Right cardiac atrium (tissue), 5 donors: Measurements from ENCODE around the gene PIM3. TPM values are rescaled to one million over a fixed set of nuclear protein-coding genes. Genes with fewer than 3 reads are reported as not detected.

ENCODE experiments used
- ATAC-seq, 2 donors: fragments of 200-7000 bp; cut with Tn5 transposase; one replicate each; pipeline versions ENCODE4 v1.8.0 to v1.9.1; 2020; ENCODE audit warnings: moderate library complexity in 2 of 2, mild to moderate bottlenecking in 1 of 2
- DNase-seq, 3 donors: peaks; one replicate each; pipeline ENCODE4 v3.0.0-alpha.2; 2020
- H3K27ac ChIP-seq: one replicate; pipeline ENCODE4 v1.5.1; 2013; ENCODE audit warnings: mild to moderate bottlenecking, low read length, control low read depth, moderate library complexity
- H3K27me3 ChIP-seq: one replicate; pipeline ENCODE4 v1.6.1; 2013; ENCODE audit not compliant: control insufficient read depth, insufficient read depth
- H3K4me1 ChIP-seq: one replicate; pipeline ENCODE4 v1.6.1; 2013; ENCODE audit warnings: low read length; ENCODE audit not compliant: control insufficient read depth, insufficient read depth
- H3K4me3 ChIP-seq: one replicate; pipeline ENCODE4 v1.5.1; 2013; ENCODE audit warnings: low read length, control low read depth
- H3K9me3 ChIP-seq: one replicate; pipeline ENCODE4 v1.6.1; 2013; ENCODE audit warnings: low read length; ENCODE audit not compliant: control insufficient read depth
- WGBS: extraction: QIAGEN DNeasy Blood & Tissue Kit; methylation state at CpG from one replicate; pipeline ENCODE4 v1.1.7; 2013; 5-methylcytosine and 5-hydroxymethylcytosine counted together
- intact Hi-C, 4 donors: fragments of 100-400 bp; cut with DNase I; formaldehyde crosslinking; loops; one replicate each; pipeline versions ENCODE4 v1.11.0 to v1.14.0; 2022 to 2023
- polyA plus RNA-seq: library from polyadenylated mRNA; stranded (reverse); fragments of 200-250 nt; gene quantifications from one replicate; pipeline ENCODE4 v1.2.3, GENCODE V29; 2013
- total RNA-seq, 4 donors: library from RNA; stranded (reverse); fragmentation: NEBNext Ultra II Directional; extraction: Animal tissue kit (Norgen Biotek cat#: 25700); gene quantifications; one replicate each; pipeline ENCODE4 v1.2.1, GENCODE V29; 2021
- donor health status: healthy with polysubstance abuse.
- donor health status: DM: no; HTN: yes; CAD: no.
- donor health status: DM: no; HTN: no; CAD: no.
- donor health status: DM: no; HTN: yes; CAD: no; lungs with severe emphysema.
- donor health status: DM: yes; HTN: yes; CAD: no.

The PIM3 gene
- total and polyA plus RNA-seq, 5 donors, result 39.0 to 55.8 (median 48.2) TPM

DNA sequence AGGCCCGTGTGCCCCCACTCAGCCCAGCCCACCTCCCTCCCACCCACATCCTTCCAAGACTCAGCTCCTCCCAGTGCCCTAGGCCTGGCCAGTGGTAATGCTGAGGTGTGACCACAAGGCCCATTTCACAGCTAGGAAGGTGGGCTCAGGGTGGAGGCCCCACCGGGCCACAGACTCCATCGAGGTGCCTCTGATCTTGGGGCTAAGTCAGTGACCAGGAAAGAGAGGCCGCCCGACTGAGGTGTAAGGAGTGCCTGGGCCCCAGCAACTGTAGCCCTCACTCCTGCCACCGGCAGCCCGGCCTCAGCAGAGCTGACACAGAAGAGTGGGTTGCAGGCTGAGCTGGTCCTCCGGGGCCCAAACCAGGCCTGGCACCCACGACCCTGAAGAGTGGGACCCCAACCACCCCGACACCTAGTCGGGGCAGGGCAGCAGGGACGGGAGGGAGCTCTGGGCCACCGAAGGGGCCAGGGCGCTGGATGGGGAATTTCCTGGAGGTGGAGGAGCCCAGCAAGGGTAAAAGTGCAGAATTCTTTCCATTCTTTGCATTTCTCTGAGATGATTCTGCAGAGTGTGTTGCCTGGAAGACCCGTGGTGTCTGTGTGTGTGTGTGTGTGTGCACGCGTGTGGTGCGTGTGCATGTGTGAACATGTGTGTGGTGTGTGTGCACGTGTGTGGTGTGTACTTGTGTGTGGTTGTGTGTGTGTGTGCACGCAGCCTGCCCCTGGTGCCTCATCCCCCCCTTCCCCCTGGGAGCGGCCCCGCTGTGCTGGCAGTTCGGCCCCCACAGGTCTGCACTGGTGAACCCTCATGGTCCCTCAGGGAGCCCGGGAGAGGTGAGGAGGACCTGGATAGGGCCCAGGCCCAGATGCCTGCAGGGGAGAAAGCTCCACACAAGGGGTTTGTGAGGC is 8.3 kb upstream of the PIM3 start:
- no peak overlapping the region for H3K27ac ChIP-seq
- H3K27me3 ChIP-seq, result no peaks in the 10 kb centered on the region
- H3K4me3 ChIP-seq, result no peak overlapping the region
- H3K4me1 ChIP-seq, result peaks cover 11% of the 10 kb centered on the region
- DNase-seq (peak in 2 of 3 donors; percentile 50 to 53), ATAC-seq (no peak)
- WGBS, result 66% methylated on average over 24 of the region's 24 CpGs
- H3K9me3 ChIP-seq, result no peaks in the 10 kb centered on the region
- intact Hi-C loops, result no loop called here

DNA sequence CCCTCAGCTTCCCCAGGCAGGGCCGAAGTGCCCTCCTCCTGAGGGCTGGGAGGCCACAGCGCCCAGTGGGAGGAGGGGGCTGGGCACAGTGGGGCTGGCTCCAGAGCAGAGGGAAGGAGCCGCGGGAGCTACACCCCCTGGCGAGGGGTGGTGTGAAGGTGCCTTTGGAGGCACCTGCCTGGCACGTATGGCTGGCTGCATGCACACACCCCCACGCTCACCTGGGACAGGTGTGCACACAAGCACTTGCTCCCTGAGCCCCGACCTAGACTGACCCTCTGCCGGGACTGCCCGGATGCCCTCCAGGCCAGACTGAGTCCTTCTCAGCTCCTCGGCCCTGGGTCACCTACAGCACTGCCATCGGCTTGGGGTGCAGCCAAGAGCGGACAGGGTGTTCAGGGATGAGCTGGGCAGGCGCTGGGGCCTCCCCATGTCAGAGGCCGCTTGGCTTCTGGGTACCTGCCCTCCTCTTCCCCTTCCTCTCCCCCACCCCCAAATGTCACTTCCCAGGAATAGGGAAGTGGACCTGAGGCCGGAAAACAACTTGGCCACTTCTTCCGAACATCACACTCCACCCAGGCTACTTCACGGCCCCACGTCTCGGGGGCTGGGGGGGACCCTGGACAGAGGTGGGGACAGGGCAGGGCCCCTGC is 7.4 kb upstream of the PIM3 start:
- intact Hi-C loops, result no loop called here
- Histone ChIP-seq H3K27ac (peak overlapping the region; percentile 72), H3K4me1 (peaks cover 11% of the 10 kb centered on the region), H3K4me3 (no peak overlapping the region), H3K27me3 (no peaks in the 10 kb centered on the region), H3K9me3 (no peaks in the 10 kb centered on the region)
- peak in 2 of 3 donors; percentile 64 to 73 for DNase-seq
- peak in 1 of 2 donors; percentile 7 for ATAC-seq
- 68% methylated on average over 20 of the region's 20 CpGs for WGBS

- DNase-seq (peak; percentile 23 to 75 (median 72)), ATAC-seq (peak; percentile 13 to 27)
- H3K27ac ChIP-seq, result peak overlapping the region; percentile 72
- H3K4me1 ChIP-seq, result peaks cover 11% of the 10 kb centered on the region
- 47% methylated on average over 18 of the region's 18 CpGs for WGBS
- no peak overlapping the region for H3K4me3 ChIP-seq
- intact Hi-C loops, result no loop called here
- no peaks in the 10 kb centered on the region for H3K9me3 ChIP-seq
- no peaks in the 10 kb centered on the region for H3K27me3 ChIP-seq
Observed at GRCh38 chr22:49953680-49954344, 6.8 kb upstream of the PIM3 start.

DNA sequence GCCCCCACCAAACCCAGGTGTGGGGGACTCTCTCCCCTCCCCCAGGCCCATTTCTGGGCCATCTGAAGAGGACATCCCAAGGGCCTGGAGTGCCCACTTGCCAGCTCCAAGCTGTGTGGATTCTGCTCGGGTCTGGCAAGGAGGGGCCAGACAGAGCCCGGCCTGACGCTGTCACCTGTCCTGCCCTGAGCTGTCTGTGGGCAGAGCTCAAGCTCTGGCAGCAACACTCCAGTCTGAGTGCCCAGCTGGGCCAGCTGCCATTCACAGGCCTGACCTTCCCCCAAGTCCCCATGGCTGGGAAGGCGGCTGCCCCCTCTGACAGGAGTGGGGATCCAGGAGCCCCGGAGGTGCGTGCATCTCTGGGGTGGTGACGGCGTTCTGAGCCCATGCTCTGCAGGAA is 6.2 kb upstream of the PIM3 start:
- Histone ChIP-seq H3K27me3 (no peaks in the 10 kb centered on the region), H3K4me1 (peaks cover 11% of the 10 kb centered on the region), H3K27ac (peak overlapping the region; percentile 72), H3K4me3 (no peak overlapping the region), H3K9me3 (no peaks in the 10 kb centered on the region)
- DNase-seq (peak; percentile 67 to 85 (median 83)), ATAC-seq (peak; percentile 59 to 61)
- WGBS, result 66% methylated on average over 8 of the region's 8 CpGs
- intact Hi-C loops, result no loop called here

DNA sequence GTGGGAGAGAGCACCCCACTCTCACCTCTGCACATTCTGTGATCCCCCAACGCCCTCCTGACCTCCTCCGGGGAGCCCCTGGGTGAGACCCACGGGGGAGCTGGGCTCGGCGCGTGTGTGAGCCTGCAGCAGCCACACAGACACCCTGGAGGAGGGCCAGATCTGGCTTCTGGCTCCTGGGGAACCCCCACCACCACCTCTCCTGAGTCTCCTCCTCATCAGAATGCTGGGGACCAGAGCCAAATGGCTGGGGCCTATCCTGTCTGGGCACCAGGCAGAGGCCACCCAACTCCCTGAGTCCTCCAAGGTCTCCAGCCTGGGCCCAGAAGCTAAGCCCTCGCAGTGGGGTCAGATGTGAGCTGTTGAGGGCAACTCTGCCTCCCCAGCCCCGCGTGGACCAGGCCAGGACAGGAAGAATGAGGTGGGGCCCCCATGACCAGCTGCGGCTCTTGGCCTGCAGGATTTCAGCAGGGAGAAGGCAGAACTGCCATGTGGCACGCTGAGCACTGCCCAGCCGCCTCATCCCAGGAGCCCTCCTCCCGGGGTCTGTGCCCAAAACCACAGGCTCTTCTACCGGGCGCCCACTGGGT is 5.5 kb upstream of the PIM3 start:
- WGBS, result 62% methylated on average over 15 of the region's 15 CpGs
- Histone ChIP-seq H3K27ac (peak overlapping the region; percentile 72), H3K4me3 (no peak overlapping the region), H3K9me3 (no peaks in the 10 kb centered on the region), H3K4me1 (peaks cover 15% of the 10 kb centered on the region), H3K27me3 (no peaks in the 10 kb centered on the region)
- ATAC-seq (no peak), DNase-seq (peak; percentile 21 to 66 (median 56))
- intact Hi-C loops, result no loop called here

DNA sequence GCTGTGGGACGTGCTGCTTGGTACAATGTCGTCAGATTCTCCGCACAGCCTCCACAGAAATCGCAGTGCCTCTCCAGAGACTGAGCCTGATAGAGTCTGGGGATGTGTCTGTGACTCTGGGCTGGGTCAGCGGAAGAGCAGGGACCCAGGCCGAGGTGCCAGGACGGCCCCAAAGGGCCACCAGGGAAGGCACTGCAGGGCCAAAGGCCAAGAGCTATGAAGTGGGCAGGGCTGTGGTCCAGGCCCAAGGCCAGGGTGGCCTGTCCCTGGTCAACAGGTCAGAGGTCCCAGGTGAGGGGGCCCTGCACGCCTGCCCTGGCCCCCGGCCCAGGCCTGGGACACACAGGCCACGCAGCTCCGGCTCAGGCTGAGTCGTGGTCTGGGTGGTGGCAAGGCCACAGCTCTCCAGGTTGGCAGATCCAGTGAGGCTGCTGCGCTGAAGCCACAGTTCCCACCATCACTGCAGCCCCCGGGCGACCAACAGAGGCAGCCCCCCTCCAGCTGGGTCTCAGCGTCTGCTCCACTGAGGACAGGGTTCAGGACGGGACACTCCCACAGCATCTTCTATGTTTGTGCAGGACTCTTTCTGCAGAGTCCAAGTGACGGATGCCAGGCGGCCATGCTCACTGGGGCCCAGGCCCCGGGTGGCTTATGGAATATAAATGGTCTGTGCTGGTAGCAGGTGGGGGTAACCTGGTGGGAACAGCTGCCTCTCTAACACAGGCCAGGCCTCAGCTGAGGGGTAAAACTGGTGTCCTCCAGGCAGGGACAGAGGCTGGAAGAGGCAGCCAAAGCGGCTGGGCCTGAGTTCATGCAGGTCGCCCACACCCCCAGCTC is 4.8 kb upstream of the PIM3 start:
- intact Hi-C loops, result no loop called here
- DNase-seq (peak in 1 of 3 donors; percentile 49), ATAC-seq (no peak)
- no peaks in the 10 kb centered on the region for H3K27me3 ChIP-seq
- H3K4me1 ChIP-seq, result peaks cover 15% of the 10 kb centered on the region
- 91% methylated on average over 22 of the region's 22 CpGs for WGBS
- H3K9me3 ChIP-seq, result no peaks in the 10 kb centered on the region
- no peak overlapping the region for H3K4me3 ChIP-seq
- no peak overlapping the region for H3K27ac ChIP-seq

GRCh38 chr22:49956418-49956770 is 4.2 kb upstream of the PIM3 start:
- 72% methylated on average over 15 of the region's 15 CpGs for WGBS
- no peaks in the 10 kb centered on the region for H3K27me3 ChIP-seq
- no peaks in the 10 kb centered on the region for H3K9me3 ChIP-seq
- peaks cover 15% of the 10 kb centered on the region for H3K4me1 ChIP-seq
- intact Hi-C loops, result no loop called here
- DNase-seq (peak; percentile 29 to 52 (median 48)), ATAC-seq (no peak)
- H3K4me3 ChIP-seq, result no peak overlapping the region
- H3K27ac ChIP-seq, result no peak overlapping the region

DNA sequence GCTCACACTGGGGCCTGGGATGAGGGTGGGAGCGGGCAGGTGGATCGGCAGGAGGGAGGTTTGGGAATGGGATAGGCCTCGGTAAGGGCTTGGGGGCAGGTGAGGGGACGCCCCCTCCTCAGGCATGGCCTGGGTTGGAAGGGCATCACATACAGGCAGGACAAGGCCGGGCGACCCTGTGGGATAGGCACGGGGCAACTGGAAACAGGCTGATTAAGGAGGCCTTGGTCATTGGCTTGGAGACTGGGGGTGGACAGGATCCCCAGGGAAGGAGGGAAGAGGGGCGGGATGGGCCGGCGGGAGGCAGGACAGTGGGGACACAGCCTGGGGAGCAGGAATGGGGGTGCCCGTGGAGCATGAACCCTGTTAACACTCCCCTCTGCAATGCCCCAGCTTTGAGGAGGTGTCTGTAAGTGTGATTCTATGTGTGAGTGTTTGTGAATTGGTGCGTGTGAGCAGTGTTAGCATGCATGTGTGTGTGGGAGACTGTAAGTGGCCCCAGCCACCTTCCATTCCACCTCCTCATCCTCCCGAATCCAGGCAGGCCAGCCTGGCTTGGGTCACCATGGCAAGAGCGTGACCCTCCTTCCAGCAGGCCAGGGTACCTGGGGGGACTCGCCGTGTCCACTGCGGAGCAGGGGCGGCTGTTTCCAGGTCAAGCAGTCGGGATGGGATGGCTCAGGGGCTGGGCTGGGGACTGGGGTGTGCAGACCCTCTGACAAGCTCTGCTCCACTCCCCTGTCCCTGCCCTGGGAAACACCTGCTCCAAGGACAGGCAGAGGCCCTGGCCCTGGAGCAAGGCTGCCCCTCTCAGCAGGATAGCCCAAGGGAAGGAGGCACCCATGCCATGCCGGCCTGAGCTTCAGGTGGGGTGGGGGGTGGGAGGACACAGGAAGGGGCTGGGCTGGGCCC is 3.4 kb upstream of the PIM3 start:
- no peak overlapping the region for H3K27ac ChIP-seq
- no peaks in the 10 kb centered on the region for H3K9me3 ChIP-seq
- no peaks in the 10 kb centered on the region for H3K27me3 ChIP-seq
- WGBS, result 91% methylated on average over 20 of the region's 20 CpGs
- ATAC-seq (no peak), DNase-seq (peak; percentile 13 to 53 (median 42))
- intact Hi-C loops, result no loop called here
- peaks cover 15% of the 10 kb centered on the region for H3K4me1 ChIP-seq
- H3K4me3 ChIP-seq, result no peak overlapping the region

DNA sequence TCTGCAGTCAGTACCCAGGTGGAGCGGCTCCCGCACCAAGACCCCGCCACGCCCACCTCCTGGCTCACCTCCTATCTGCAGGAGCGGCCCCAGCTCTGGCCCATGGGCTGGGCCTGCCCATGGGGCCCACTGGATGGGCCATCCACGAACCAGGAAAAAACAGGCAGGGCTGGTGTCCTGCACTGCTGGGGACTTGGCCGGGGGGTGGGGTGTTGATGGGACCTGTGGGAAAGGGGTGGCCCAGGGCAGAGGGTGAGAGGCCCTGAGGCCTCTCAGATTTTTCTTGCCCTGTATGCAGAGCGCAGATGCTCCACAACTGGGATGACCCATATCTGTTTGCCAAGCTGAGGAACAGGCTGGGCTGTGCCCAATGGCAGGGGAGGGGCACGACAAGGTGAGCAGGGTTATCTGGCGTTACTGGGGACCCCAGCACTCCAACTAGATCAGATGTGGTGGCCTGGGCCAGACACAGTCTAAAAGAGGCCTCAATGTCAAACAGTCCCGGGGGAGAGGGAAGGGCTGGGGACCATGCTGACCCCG is 2.7 kb upstream of the PIM3 start:
- no peak overlapping the region for H3K4me3 ChIP-seq
- WGBS, result 90% methylated on average over 12 of the region's 12 CpGs
- no peaks in the 10 kb centered on the region for H3K27me3 ChIP-seq
- H3K9me3 ChIP-seq, result no peaks in the 10 kb centered on the region
- intact Hi-C loops, result loop anchor here in 1 of 4 donors (2.0 kb wide), 1 partner anchor 21 kb away; no protein-coding TSS in a partner anchor
- H3K4me1 ChIP-seq, result peaks cover 16% of the 10 kb centered on the region
- ATAC-seq, result no peak
- no peak overlapping the region for H3K27ac ChIP-seq
- DNase-seq, result peak in 2 of 3 donors; percentile 15 to 51
